SK-N-SH (cell line): ENCODE results near the gene KRT27. TPM values are rescaled to one million over a fixed set of nuclear protein-coding genes. Genes with fewer than 3 reads are reported as not detected.

ENCODE experiments used
- CTCF ChIA-PET: fragments of 300-600, 350-600 bp; formaldehyde crosslinking; extraction: SDS; loops from one replicate; lab custom pipeline; 2021; lab: Yijun Ruan, JAX
- POLR2A ChIA-PET: fragments of 350-600 bp; sonication (Branson Sonifier 250); formaldehyde crosslinking; extraction: SDS; loops from one replicate; lab custom pipeline; 2020; ENCODE audit warnings: antibody characterized with exemption, inconsistent platforms; lab: Yijun Ruan, JAX
- DNase-seq: peaks from one replicate; pipeline ENCODE4 v3.0.0; 2012
- H2AFZ ChIP-seq: fragments of 200-600 bp; sonication (generic); 2 replicates; pipeline ENCODE4 v1.8.1; 2016; ENCODE audit warnings: antibody characterized with exemption, mild to moderate bottlenecking, low read depth
- H3F3A ChIP-seq: fragments of 200-600 bp; sonication (generic); replicated peaks from 2 replicates; pipeline ENCODE3; 2016; ENCODE audit warnings: antibody characterized with exemption, mild to moderate bottlenecking; ENCODE audit not compliant: insufficient read depth
- H3K27ac ChIP-seq, 2 experiments: fragments of 200-500 bp in 1 of 2; fragments of 200-600 bp in 1 of 2; sonication (Bioruptor generic) in 1 of 2; sonication (generic), shearing (Covaris generic) in 1 of 2; 2 replicates each; pipeline versions ENCODE4 v1.5.1 to v1.6.1; 2014 to 2016; ENCODE audit warnings: low read depth in 2 of 2, inconsistent platforms in 1 of 2, low read length in 1 of 2, mild to moderate bottlenecking in 1 of 2, mixed read lengths in 1 of 2
- H3K27me3 ChIP-seq: fragments of 200-600 bp; sonication (generic), shearing (Covaris generic); 2 replicates; pipeline ENCODE4 v1.6.1; 2016; ENCODE audit warnings: mixed run types; ENCODE audit not compliant: insufficient read depth
- H3K36me3 ChIP-seq, 2 experiments: fragments of 200-500 bp in 1 of 2; fragments of 200-600 bp in 1 of 2; sonication (Bioruptor generic) in 1 of 2; sonication (generic) in 1 of 2; replicated peaks in 1 of 2; 2 replicates each; pipeline versions ENCODE3 to v1.5.1; 2014 to 2016; ENCODE audit warnings: low read length in 1 of 2, mild to moderate bottlenecking in 1 of 2; ENCODE audit not compliant: insufficient read depth in 2 of 2, control insufficient read depth in 1 of 2
- H3K4me1 ChIP-seq, 2 experiments: fragments of 200-500 bp in 1 of 2; fragments of 200-600 bp in 1 of 2; sonication (Bioruptor generic) in 1 of 2; sonication (generic), shearing (Covaris generic) in 1 of 2; 2 replicates each; pipeline versions ENCODE4 v1.5.1 to v1.6.1; 2014 to 2016; ENCODE audit warnings: low read depth in 1 of 2, low read length in 1 of 2, mixed run types in 1 of 2; ENCODE audit not compliant: insufficient read depth in 2 of 2, control insufficient read depth in 1 of 2
- H3K4me2 ChIP-seq: fragments of 200-600 bp; sonication (generic), shearing (Covaris generic); 2 replicates; pipeline ENCODE4 v1.6.1; 2017; ENCODE audit warnings: mixed run types
- H3K4me3 ChIP-seq, 2 experiments: fragments of 200-500 bp in 1 of 2; fragments of 200-600 bp in 1 of 2; sonication (Bioruptor generic) in 1 of 2; sonication (generic), shearing (Covaris generic) in 1 of 2; 2 replicates each; pipeline versions ENCODE4 v1.5.1 to v1.8.1; 2014 to 2016; ENCODE audit warnings: low read depth in 2 of 2, inconsistent platforms in 1 of 2, low read length in 1 of 2, mild to moderate bottlenecking in 1 of 2, mixed read lengths in 1 of 2, moderate library complexity in 1 of 2
- H3K79me2 ChIP-seq: fragments of 200-600 bp; sonication (generic); 2 replicates; pipeline ENCODE4 v1.8.1; 2017; ENCODE audit warnings: mild to moderate bottlenecking; ENCODE audit not compliant: insufficient read depth
- H3K9ac ChIP-seq: fragments of 200-600 bp; sonication (generic); 2 replicates; pipeline ENCODE4 v1.6.1; 2017; ENCODE audit warnings: mixed run types
- H3K9me2 ChIP-seq: fragments of 200-600 bp; sonication (generic); 2 replicates; pipeline ENCODE4 v1.6.1; 2017; ENCODE audit warnings: mixed run types
- H3K9me3 ChIP-seq: fragments of 200-600 bp; sonication (generic); 2 replicates; pipeline ENCODE4 v1.6.1; 2017; ENCODE audit warnings: mixed run types, mild to moderate bottlenecking, moderate library complexity
- H4K20me1 ChIP-seq: fragments of 200-600 bp; sonication (generic); 2 replicates; pipeline ENCODE4 v1.6.1; 2017; ENCODE audit warnings: mild to moderate bottlenecking, mixed run types; ENCODE audit not compliant: insufficient read depth
- CHD2 ChIP-seq: fragments of 150-350 bp; IDR thresholded peaks from 2 replicates; pipeline ENCODE4 v1.6.1; 2018; ENCODE audit warnings: low read length; ENCODE audit not compliant: partially characterized antibody
- CTCF ChIP-seq: fragments of 200-600 bp; sonication (generic); IDR thresholded peaks from 2 replicates; pipeline ENCODE4 v1.6.1; 2017; ENCODE audit warnings: antibody characterized with exemption, mild to moderate bottlenecking, moderate library complexity
- ELF1 ChIP-seq: IDR thresholded peaks from 2 replicates; pipeline ENCODE4 v1.4.0; 2012
- EP300 ChIP-seq, 2 experiments: IDR thresholded peaks; 2 replicates each; pipeline versions ENCODE4 v1.4.0 to v1.6.1; 2012; ENCODE audit warnings: borderline replicate concordance in 1 of 2, low read depth in 1 of 2, low read length in 1 of 2
- EZH2phosphoT487 ChIP-seq: fragments of 200-600 bp; sonication (generic); IDR thresholded peaks from 2 replicates; pipeline ENCODE4 v1.6.1; 2017; ENCODE audit warnings: low read depth, mixed run types, mild to moderate bottlenecking, antibody characterized with exemption, moderate library complexity, borderline replicate concordance
- FOXJ3 ChIP-seq: sonication (generic); formaldehyde crosslinking; IDR thresholded peaks from 2 replicates; pipeline ENCODE4 v1.5.1; 2020; ENCODE audit warnings: mild to moderate bottlenecking, missing genetic modification reagents
- FOXM1 ChIP-seq: IDR thresholded peaks from 2 replicates; pipeline ENCODE4 v1.4.0; 2012; ENCODE audit warnings: low read depth, mild to moderate bottlenecking
- GABPA ChIP-seq: IDR thresholded peaks from 2 replicates; pipeline ENCODE4 v1.4.0; 2012; ENCODE audit warnings: low read depth, mild to moderate bottlenecking
- JUND ChIP-seq: IDR thresholded peaks from 2 replicates; pipeline ENCODE4 v1.4.0; 2012
- MAX ChIP-seq: IDR thresholded peaks from 2 replicates; pipeline ENCODE4 v1.4.0; 2012; ENCODE audit warnings: low read depth
- MEF2A ChIP-seq: IDR thresholded peaks from 2 replicates; pipeline ENCODE4 v1.4.0; 2012; ENCODE audit warnings: low read depth, borderline replicate concordance
- MXI1 ChIP-seq: IDR thresholded peaks from 2 replicates; pipeline ENCODE4 v1.6.1; 2012; ENCODE audit warnings: mild to moderate bottlenecking, low read depth, low read length, improper control_type of control experiment
- NFIC ChIP-seq: IDR thresholded peaks from 2 replicates; pipeline ENCODE4 v1.4.0; 2012; ENCODE audit warnings: borderline replicate concordance
- NRF1 ChIP-seq: IDR thresholded peaks from 2 replicates; pipeline ENCODE4 v1.6.1; 2012; ENCODE audit warnings: low read depth, mild to moderate bottlenecking, low read length
- POLR2AphosphoS5 ChIP-seq: IDR thresholded peaks from 2 replicates; pipeline ENCODE4 v1.6.1; 2012; ENCODE audit warnings: low read depth, low read length
- RCOR1 ChIP-seq: fragments of 150-350 bp; IDR thresholded peaks from 2 replicates; pipeline ENCODE4 v1.6.1; 2017; ENCODE audit warnings: antibody characterized with exemption, low read length
- REST ChIP-seq: IDR thresholded peaks from 2 replicates; pipeline ENCODE4 v1.6.1; 2012; ENCODE audit warnings: mild to moderate bottlenecking, low read depth, low read length, moderate library complexity
- RFX5 ChIP-seq: IDR thresholded peaks from 2 replicates; pipeline ENCODE4 v1.6.1; 2012; ENCODE audit warnings: mild to moderate bottlenecking, improper control_type of control experiment, low read length
- RXRA ChIP-seq: IDR thresholded peaks from 2 replicates; pipeline ENCODE4 v1.4.0; 2012; ENCODE audit warnings: low read depth, mild to moderate bottlenecking, borderline replicate concordance
- SIN3A ChIP-seq: IDR thresholded peaks from 2 replicates; pipeline ENCODE4 v1.6.1; 2012; ENCODE audit warnings: low read depth, mild to moderate bottlenecking, low read length, moderate library complexity, borderline replicate concordance
- TAF1 ChIP-seq: IDR thresholded peaks from 2 replicates; pipeline ENCODE4 v1.6.1; 2012; ENCODE audit warnings: low read depth, mild to moderate bottlenecking, low read length, moderate library complexity, borderline replicate concordance
- USF1 ChIP-seq: IDR thresholded peaks from 2 replicates; pipeline ENCODE4 v1.4.0; 2012; ENCODE audit warnings: low read depth, borderline replicate concordance
- USF2 ChIP-seq: fragments of 150-350 bp; IDR thresholded peaks from 2 replicates; pipeline ENCODE4 v1.6.1; 2017; ENCODE audit warnings: antibody characterized with exemption, low read length, low read depth, borderline replicate concordance
- WGBS: methylation state at CpG from one replicate; pipeline ENCODE4 v1.1.6; 2017; ENCODE audit warnings: low lambda C conversion rate; 5-methylcytosine and 5-hydroxymethylcytosine counted together
- polyA plus RNA-seq, 3 experiments: library from polyadenylated mRNA; depleted of rRNA; stranded (reverse); fragments of >200 nt; gene quantifications; 2 replicates each; pipeline ENCODE4 v1.2.3, GENCODE V29; 2012

The KRT27 gene
- polyA plus RNA-seq, 1 of the 3 experiments (the other 2 are of a cell fraction), result not detected

- ChIA-PET POLR2A (interaction anchor here (0.6 to 1.2 kb wide), 4 partner anchors 126 to 870 kb away, joined by 3 to 4 read pairs (median 3); partner anchors contain the start of gene EIF1), CTCF (interaction anchor here (0.7 to 2.0 kb wide), 8 partner anchors 9 to 844 kb away, joined by 3 to 9 read pairs (median 3); no protein-coding TSS in a partner anchor)
- Histone ChIP-seq H3K9ac (peak overlapping the region; percentile 66), H3K4me2 (peak overlapping the region; percentile 68), H3K27me3 (no peaks in the 10 kb centered on the region), H2AFZ (peak overlapping the region; percentile 99), H3K4me1 (no peaks in the 10 kb centered on the region; a peak in 1 of 4 replicates), H3K79me2 (no peaks in the 10 kb centered on the region; the same call in none of the 2 replicates), H3K36me3 (peaks cover 12 to 15% of the 10 kb centered on the region in 2 experiments), H3K9me2 (no peaks in the 10 kb centered on the region), H3K9me3 (no peaks in the 10 kb centered on the region), H3K4me3 (peak overlapping the region; percentile 67 to 81), H3F3A (peaks cover 35% of the 10 kb centered on the region), H4K20me1 (no peaks in the 10 kb centered on the region), H3K27ac (peak overlapping the region; percentile 79 to 81)
- 13% methylated on average over 12 of the region's 73 CpGs for WGBS
- DNase-seq, result peak; percentile 86
- TF ChIP-seq NRF1 (no peak), CHD2 (no peak), SIN3A (no peak), FOXM1 (no peak), NFIC (no peak), MEF2A (no peak), RFX5 (no peak), FOXJ3 (no peak), RXRA (no peak), EP300 (IDR thresholded peaks at IDR 0.05; ENCODE audit: borderline replicate concordance in 1 of 2, low read depth in 1 of 2, low read length in 1 of 2) (peak in 1 of 2 experiments; percentile 84; a peak in 1 of 4 replicates), RCOR1 (no peak), USF1 (no peak), JUND (no peak), REST (no peak), EZH2phosphoT487 (no peak), USF2 (no peak), MXI1 (no peak), GABPA (peak; percentile 89), TAF1 (peak; percentile 33; the same call in 1 of the 2 replicates), CTCF (no peak), POLR2AphosphoS5 (0 out of 2 replicates have a peak, but pooled peaks have one; percentile 31), MAX (no peak), ELF1 (peak; percentile 60)
Measured at GRCh38 chr17:40818733-40819527, 36.6 kb upstream of the KRT27 start.
